Suppressor macrophage (primary cell): Measurements from ENCODE around the gene PGLYRP4.
A peak's percentile ranks its signal among the peaks of the same experiment; 100 is the strongest.

Experiments used
- DNase-seq, 4 experiments: peaks; one replicate each; pipeline ENCODE4 v3.0.0-alpha.2; 2020 to 2022

Gene PGLYRP4

GRCh38 chr1:153374071-153374470 lies 25.4 kb upstream of the PGLYRP4 start:
- peak in 3 of 4 experiments; percentile 45 to 71 (median 54) for DNase-seq

- DNase-seq: no peak
Observed at GRCh38 chr1:153372571-153372970, 23.9 kb upstream of the PGLYRP4 start.

- DNase-seq: no peak
Observed at GRCh38 chr1:153371231-153371630, 22.6 kb upstream of the PGLYRP4 start.

GRCh38 chr1:153370146-153370545 lies 21.5 kb upstream of the PGLYRP4 start:
- DNase-seq: no peak

GRCh38 chr1:153368495-153368894 lies 19.9 kb upstream of the PGLYRP4 start:
- peak in 3 of 4 experiments; percentile 20 to 65 (median 55) for DNase-seq

GRCh38 chr1:153367090-153367489 lies 18.4 kb upstream of the PGLYRP4 start:
- peak in 1 of 4 experiments; percentile 56 for DNase-seq

GRCh38 chr1:153366261-153366660 lies 17.6 kb upstream of the PGLYRP4 start:
- DNase-seq: no peak

- DNase-seq: no peak
Observed at GRCh38 chr1:153365696-153366095, 17.1 kb upstream of the PGLYRP4 start.

GRCh38 chr1:153364766-153365666 lies 16.4 kb upstream of the PGLYRP4 start:
- peak; percentile 58 to 79 (median 70) for DNase-seq

- DNase-seq: peak in 2 of 4 experiments; percentile 32 to 48
Observed at GRCh38 chr1:153364156-153364555, 15.5 kb upstream of the PGLYRP4 start.

GRCh38 chr1:153363641-153364040 lies 15.0 kb upstream of the PGLYRP4 start:
- DNase-seq: no peak

GRCh38 chr1:153362187-153362775 lies 13.6 kb upstream of the PGLYRP4 start:
- DNase-seq: no peak

GRCh38 chr1:153361480-153362109 lies 13.0 kb upstream of the PGLYRP4 start:
- DNase-seq: no peak

GRCh38 chr1:153360592-153361479 lies 12.2 kb upstream of the PGLYRP4 start:
- peak in 1 of 4 experiments; percentile 21 for DNase-seq

GRCh38 chr1:153360190-153360589 lies 11.5 kb upstream of the PGLYRP4 start:
- peak; percentile 61 to 83 (median 76) for DNase-seq

- peak in 1 of 4 experiments; percentile 15 for DNase-seq
Observed at GRCh38 chr1:153359241-153359640, 10.6 kb upstream of the PGLYRP4 start.

GRCh38 chr1:153358691-153358975 lies 10.0 kb upstream of the PGLYRP4 start:
- no peak for DNase-seq

- peak; percentile 60 to 85 (median 75) for DNase-seq
Observed at GRCh38 chr1:153357853-153358690, 9.4 kb upstream of the PGLYRP4 start, which contains the start of gene S100A9. Gene S100A9, plus strand, starts transcription at chr1:153357854. Its CDS starts 430 bp downstream, at chr1:153358284.

GRCh38 chr1:153357076-153357852 lies 8.6 kb upstream of the PGLYRP4 start:
- DNase-seq: peak; percentile 84 to 95 (median 91)

- no peak for DNase-seq
Observed at GRCh38 chr1:153356392-153357075, 7.9 kb upstream of the PGLYRP4 start.
